ENCODE data around the gene GAS6.
A peak's percentile ranks its signal among the peaks of the same experiment; 100 is the strongest.

GAS6 gene

GRCh38 chr13:113854238-113855011 is 9.5 kb downstream of the GAS6 start (continued):
- TF ChIP-seq ZNF658 (tag by site-specific recombination; IDR thresholded peaks at IDR 0.05) (no peak), KLF1 (tag by site-specific recombination; IDR thresholded peaks at IDR 0.05) (no peak), ZNF391 (tag by site-specific recombination; IDR thresholded peaks at IDR 0.05; ENCODE audit: borderline replicate concordance, low read depth) (no peak), ZNF132 (tag by site-specific recombination; IDR thresholded peaks at IDR 0.05; ENCODE audit: borderline replicate concordance) (no peak), ZNF449 (tag by site-specific recombination; IDR thresholded peaks at IDR 0.05) (peak; percentile 86), ZNF830 (tag by site-specific recombination; IDR thresholded peaks at IDR 0.05; ENCODE audit: low read depth) (no peak), ZNF266 (tag by site-specific recombination; IDR thresholded peaks at IDR 0.05; ENCODE audit: low read depth) (no peak), ZNF214 (tag by site-specific recombination; IDR thresholded peaks at IDR 0.05; ENCODE audit: borderline replicate concordance) (no peak), ZNF600 (tag by site-specific recombination; IDR thresholded peaks at IDR 0.05) (0 out of 2 replicates have a peak, but pooled peaks have one; percentile 9), ZNF423 (tag by site-specific recombination; IDR thresholded peaks at IDR 0.05) (no peak), ZNF791 (tag by site-specific recombination; IDR thresholded peaks at IDR 0.05) (no peak)
- TF ChIP-seq, protein P1, sequence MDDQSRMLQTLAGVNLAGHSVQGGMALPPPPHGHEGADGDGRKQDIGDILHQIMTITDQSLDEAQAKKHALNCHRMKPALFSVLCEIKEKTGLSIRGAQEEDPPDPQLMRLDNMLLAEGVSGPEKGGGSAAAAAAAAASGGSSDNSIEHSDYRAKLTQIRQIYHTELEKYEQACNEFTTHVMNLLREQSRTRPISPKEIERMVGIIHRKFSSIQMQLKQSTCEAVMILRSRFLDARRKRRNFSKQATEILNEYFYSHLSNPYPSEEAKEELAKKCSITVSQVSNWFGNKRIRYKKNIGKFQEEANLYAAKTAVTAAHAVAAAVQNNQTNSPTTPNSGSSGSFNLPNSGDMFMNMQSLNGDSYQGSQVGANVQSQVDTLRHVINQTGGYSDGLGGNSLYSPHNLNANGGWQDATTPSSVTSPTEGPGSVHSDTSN (CRISPR knock-in tag; IDR thresholded peaks at IDR 0.05) = no peak

DNA sequence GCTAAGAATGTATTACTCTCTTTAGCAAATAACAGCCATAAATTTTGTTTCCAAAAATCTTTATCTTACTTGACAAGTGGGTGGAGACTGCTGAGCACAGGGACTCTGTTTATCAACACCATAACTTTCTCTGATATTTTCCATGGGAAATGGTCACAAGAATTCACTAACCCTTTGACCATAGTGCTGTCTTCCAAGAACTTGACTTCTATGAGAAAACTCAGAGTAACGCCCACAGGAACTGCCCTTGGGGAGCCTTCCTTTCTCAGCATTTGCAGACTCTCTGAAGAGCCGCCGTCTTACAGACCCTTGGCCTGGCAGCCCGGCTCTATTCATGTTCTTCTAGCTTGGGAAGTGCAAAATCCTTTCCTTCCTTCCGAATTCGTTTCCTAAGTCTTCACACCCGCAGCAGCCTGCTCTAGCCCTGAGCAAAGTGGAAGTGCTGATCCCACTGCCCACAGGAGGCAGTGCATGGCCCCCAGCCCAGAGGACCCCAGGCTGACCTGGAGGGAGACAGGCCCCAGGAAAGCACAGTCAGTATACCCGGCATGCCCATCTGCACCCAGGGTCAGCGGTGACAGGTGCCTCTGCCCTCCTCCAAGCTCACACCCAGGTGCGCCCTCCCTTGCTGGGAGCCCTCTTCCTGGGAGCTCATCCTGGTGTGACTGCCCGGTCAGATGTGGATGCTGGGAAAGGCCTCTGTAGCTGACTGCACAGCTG is 10.2 kb downstream of the GAS6 start:
- CTCF ChIA-PET = interaction anchor here (0.7 kb wide), 1 partner anchor 54 kb away, joined by 3 read pairs; no protein-coding TSS in a partner anchor
- H3K9me3 ChIP-seq (ENCODE audit: control insufficient read depth, insufficient read depth, low read depth, low read length) = no peaks in the 10 kb centered on the region
- POLR2A ChIA-PET = interaction anchor here (0.5 kb wide), 1 partner anchor 40 kb away, joined by 6 read pairs; no protein-coding TSS in a partner anchor
- peaks cover 0 to 7% of the 10 kb centered on the region in 2 experiments; a peak in 1 of 3 replicates for H3K36me3 ChIP-seq (ENCODE audit: control insufficient read depth in 2 of 2, insufficient read depth in 1 of 2, low read length in 2 of 2)
- TF ChIP-seq IKZF3 (tag by site-specific recombination; IDR thresholded peaks at IDR 0.05) (no peak), ZNF449 (tag by site-specific recombination; IDR thresholded peaks at IDR 0.05) (no peak), ZNF530 (tag by site-specific recombination; IDR thresholded peaks at IDR 0.05; ENCODE audit: low read depth) (no peak), RBAK (tag by site-specific recombination; IDR thresholded peaks at IDR 0.05) (no peak), SCRT1 (tag by site-specific recombination; IDR thresholded peaks at IDR 0.05; ENCODE audit: borderline replicate concordance) (no peak), ZBTB17 (tag by site-specific recombination; IDR thresholded peaks at IDR 0.05) (no peak), ZNF626 (tag by site-specific recombination; IDR thresholded peaks at IDR 0.05) (no peak), ZNF571 (tag by site-specific recombination; IDR thresholded peaks at IDR 0.05) (no peak), ZNF426 (tag by site-specific recombination; IDR thresholded peaks at IDR 0.05) (no peak), ZNF138 (tag by site-specific recombination; IDR thresholded peaks at IDR 0.05; ENCODE audit: borderline replicate concordance) (no peak), BCL11A (tag by site-specific recombination; IDR thresholded peaks at IDR 0.05; ENCODE audit: low read depth) (no peak), ZNF202 (tag by site-specific recombination; IDR thresholded peaks at IDR 0.05; ENCODE audit: borderline replicate concordance) (no peak), ZBTB6 (tag by site-specific recombination; IDR thresholded peaks at IDR 0.05) (no peak)
- TF ChIP-seq, protein P2, sequence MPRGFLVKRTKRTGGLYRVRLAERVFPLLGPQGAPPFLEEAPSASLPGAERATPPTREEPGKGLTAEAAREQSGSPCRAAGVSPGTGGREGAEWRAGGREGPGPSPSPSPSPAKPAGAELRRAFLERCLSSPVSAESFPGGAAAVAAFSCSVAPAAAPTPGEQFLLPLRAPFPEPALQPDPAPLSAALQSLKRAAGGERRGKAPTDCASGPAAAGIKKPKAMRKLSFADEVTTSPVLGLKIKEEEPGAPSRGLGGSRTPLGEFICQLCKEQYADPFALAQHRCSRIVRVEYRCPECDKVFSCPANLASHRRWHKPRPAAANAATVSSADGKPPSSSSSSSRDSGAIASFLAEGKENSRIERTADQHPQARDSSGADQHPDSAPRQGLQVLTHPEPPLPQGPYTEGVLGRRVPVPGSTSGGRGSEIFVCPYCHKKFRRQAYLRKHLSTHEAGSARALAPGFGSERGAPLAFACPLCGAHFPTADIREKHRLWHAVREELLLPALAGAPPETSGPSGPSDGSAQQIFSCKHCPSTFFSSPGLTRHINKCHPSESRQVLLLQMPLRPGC (tag by site-specific recombination; IDR thresholded peaks at IDR 0.05) = no peak
- H3K27ac ChIP-seq (ENCODE audit: extremely low read depth, low read depth, low read length) = no peak overlapping the region
- no peak overlapping the region for H3K4me3 ChIP-seq (ENCODE audit: low read depth, low read length)
- H3K4me1 ChIP-seq (ENCODE audit: control insufficient read depth, insufficient read depth, low read length) = no peaks in the 10 kb centered on the region

All from HEK293 (cell line).